GM18526 (cell line): ENCODE results near the gene GNAT2.

ENCODE experiments used
- POLR2A ChIP-seq: IDR thresholded peaks from 3 replicates; pipeline ENCODE4 v1.6.1; 2011; ENCODE audit not compliant: insufficient read length; ENCODE audit errors: extremely low read depth

The GNAT2 gene

DNA sequence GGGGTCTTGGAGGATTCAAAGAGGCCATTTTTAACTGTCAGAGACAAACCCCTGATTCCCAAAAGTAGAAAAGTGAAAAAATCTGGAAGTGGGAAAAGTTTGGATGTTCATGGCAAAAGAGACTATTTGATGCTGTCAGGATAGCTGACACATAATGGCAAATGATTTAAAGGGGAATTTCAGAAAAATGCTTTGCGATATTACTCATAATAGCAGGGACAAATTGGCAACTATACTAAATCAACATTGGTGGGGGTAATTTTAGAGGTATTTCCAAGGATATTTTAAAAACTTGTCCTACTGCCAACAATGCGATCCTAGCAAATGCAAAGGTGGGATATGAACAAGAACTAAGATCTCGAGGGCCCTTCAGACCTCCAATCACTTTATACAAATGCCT, 31.2 kb upstream of the GNAT2 start:
- no peak for TF ChIP-seq POLR2A

DNA sequence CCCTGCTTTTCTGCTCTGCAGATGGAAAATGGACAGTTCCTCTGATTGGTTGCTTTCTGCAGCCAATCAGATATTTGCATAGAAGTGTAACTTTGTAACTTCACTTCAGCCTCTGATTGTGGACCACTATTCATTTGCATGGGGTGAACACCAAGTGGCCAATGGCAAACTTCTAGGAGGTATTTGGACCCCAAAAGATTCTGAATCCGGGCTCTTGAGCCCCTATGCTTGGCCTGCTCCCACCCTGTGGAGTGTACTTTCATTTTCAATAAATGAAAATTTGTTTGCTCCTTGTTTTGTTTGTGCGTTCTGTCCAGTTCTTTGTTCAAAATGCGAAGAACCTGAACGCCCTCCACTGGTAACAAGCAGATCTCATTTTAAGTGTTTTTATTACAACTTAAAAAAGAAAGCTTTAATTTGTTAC, 30.1 kb upstream of the GNAT2 start:
- TF ChIP-seq POLR2A: no peak

DNA sequence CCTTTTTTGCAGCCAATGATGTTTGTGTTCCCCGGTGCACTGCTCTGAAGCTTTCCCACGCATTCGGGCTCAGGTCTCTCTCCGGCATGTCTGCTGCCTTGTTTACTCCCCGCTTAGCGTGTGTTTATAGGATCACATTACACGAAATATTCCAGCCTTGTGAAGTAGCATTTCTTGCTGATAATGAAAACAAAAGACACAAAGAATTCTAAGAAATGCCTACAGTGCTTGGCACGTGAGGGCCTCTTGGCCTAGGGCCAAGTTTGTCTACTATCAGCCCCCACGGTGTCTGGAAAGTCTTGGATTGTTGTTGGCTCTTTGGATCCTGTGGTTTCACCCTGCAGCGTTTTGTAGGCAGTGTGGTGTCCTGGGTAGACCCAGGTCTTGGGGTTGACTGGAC, 25.3 kb upstream of the GNAT2 start:
- no peak for TF ChIP-seq POLR2A

DNA sequence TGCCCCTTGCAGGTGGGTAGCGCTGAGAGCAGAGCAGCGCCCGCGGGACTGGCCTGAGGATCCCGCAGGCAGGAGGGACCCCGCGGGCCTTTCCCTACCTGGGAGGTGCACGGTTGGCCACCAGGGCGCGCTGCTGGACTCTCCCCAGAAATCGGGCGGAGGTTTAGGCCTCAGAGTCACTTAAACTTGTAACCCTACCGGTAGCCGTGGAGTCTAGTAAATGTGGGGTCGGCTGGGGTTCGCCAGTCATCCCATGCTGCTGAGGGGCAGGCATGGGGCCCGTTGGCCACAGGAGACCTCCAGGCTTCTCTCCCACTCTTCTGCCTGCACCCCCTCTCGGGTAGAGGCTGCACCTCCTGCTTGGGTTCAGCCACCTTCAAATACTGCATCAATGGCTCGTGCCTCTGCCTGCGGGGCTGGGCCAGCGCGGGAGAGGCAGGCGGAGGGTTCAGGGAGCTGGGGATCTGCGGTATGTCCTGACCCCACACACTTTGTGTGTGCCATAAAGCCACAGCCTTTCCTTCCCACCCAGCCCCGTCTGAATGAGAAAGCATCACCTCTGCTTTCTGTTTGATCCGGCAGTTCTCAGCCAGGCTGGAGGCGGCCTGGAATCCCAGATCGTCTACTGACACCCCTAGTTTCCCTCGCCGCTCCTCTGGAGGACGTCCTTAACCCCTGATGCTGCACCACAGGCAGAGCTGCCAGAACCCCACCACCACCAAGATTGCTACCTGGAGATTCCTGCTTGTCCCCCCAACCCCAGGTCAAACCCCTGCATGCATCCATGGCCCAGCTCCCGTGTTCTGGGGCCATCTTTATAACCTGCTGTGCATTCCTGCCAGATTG, 24.2 kb upstream of the GNAT2 start:
- no peak for TF ChIP-seq POLR2A

DNA sequence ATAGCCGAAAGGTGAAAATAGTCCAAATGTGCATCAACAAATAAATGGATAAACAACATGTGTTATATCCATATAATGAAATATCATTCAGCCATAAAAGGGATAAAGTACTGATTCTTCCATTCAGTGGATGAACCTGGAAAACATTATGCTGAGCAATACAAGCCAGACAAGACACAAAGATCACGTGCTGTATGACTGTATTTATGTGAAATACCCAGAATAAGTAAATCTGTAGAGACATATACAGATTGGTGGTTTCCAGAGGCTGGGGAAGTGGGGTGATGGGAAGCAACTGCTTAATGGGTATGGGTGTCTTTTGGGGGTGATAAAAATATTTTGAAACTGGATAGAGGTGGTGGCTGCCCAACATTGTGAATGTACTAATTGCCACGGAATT, 23.2 kb upstream of the GNAT2 start:
- TF ChIP-seq POLR2A: no peak

DNA sequence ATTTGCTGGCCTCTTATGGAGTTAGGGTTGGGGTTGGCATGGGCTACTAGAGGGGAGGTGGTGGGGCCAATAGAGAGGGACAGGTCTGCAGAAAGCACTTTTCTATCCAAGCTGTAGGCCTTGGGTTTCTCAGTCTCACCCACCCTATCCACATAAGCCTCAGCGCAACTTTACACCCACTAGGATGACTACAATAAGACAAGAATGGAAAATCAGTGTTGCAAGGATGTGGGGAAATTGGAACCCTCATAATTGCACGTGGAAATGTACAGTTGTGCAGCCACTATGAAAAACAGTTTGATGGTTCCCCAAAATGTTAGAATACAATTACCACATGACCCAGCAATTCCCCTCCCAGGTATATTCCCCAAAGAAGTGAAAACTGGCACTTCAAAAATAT, 22.4 kb upstream of the GNAT2 start:
- TF ChIP-seq POLR2A: no peak

DNA sequence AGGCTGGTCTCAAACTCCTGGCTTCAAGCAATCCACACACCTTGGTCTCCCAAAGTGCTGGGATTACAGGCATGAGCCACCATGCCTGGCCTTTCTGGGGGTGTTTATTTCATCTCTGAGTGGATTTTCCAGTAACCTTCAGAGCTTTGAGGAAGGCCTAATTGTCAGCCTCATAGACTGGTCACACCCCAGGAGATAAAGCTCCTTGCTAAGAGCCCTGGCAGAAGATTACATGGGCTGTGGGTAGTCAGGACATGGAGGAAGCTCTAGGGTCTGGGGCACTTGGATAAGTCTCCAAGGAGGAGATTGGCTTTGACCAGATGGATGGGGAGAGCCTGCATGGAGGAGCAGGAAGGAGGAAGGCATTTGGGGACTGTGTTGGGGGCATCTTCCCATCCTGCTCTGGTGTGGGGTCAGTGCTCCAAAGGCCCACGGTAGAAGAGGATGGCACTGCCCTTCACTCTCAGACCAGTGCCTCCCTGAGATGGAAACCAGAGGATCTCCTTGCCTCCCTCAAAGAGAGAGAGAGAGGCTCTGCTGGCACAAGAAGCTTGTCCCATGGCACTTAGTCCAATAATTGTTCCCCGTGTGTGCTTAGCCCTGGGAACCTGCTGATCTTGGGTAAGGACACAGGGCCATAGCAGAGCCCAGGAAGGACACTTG, 21.8 kb upstream of the GNAT2 start:
- TF ChIP-seq POLR2A: no peak

DNA sequence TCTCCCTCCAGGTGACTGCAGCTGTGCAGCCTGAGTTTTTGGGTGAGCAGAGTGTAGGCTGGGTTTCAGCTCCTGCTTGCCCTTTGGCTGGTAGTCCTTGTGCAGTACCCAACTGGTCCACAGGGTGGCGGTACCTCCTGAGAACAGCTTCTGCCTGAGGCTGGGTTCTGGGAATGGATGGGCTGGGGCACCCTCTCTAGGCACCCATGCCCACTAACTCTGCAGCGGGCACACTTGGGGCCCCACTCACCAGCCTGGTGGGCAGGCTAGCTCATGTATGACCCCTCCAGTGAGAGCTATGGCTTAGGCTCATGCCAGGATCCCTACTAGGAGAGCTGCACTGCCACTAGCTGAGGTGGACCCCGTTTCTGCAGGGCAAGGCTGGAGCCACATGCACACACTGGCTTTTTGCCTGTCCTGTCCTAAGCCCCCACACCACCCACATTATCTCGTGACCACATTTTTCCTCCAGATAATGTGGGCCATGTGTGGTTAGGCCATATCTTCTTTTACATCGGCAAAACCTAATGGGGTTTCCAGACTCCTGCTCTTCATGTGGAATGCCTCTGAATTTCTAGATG, 21.0 kb upstream of the GNAT2 start:
- TF ChIP-seq POLR2A: no peak

DNA sequence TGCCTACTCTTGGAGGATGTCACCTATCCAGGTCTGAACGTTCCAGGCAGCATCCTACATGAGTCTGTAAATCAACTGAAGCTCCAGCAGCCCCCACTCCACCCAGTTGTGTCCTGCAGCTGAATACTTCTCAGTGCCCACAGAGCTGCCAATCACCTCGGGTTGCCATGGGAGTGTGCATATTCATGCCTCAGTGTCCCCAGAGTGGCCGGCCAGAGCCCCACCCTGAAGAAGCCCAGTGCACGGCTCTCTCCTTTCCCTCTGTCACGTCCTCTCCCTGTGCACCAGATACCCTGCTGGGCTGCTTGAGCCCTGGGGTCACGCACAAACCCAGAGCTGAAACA, 20.4 kb upstream of the GNAT2 start:
- no peak for TF ChIP-seq POLR2A

DNA sequence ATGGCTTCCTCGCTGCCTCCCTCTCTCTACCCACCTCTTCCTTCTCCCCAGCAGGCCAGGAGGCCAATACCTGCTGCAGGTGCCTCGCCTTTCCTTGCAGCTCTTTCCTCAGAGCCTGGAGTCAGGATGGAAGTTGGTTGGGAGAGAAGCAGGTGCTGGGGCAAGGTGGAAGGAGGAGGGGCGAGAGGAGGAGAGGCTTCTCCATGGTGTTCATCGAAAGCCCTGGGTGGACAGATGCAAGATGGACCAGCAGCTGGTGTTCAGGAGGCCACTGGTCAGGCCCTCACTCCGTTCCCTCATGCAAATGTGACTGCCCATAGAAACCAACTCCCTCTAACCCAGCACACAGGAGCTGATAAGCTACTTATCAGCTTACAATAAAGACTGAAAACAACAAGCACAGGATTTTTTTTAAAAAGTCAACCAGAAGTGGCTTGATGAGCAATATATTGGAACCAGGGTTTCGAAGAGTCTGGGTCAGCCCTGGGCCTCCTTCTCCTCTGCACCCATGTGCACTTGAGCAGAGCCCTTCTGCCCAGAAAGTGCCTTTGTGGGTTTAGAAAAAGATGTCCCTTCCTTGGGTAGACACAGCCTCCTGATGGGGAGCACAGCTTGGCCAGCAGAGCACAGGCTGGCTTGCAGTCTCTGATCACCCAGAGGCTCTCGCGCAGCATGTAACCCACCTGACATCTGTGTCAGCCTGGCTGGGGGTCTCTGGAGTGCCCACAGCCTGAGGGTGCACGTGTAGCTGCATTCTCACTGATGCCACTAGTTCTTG, 19.8 kb upstream of the GNAT2 start:
- TF ChIP-seq POLR2A: no peak

DNA sequence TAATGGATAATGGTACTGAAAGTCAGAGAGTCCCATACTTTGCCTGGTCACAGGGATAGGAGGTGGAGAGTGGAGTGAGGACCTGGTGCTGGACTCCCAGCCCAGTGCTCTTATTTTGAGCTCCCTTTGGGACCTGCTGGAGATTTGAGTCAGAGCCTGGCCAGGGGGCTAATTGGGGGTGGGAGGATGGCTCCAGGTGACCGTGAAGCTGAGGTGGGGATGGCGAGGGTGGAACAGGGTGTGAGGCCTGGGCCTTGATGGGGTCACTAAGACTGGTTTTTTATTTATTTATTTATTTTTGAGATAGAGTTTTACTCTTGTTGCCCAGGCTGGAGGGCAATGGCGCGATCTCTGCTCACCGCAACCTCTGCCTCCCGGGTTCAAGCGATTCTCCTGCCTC, 18.0 kb upstream of the GNAT2 start:
- no peak for TF ChIP-seq POLR2A

DNA sequence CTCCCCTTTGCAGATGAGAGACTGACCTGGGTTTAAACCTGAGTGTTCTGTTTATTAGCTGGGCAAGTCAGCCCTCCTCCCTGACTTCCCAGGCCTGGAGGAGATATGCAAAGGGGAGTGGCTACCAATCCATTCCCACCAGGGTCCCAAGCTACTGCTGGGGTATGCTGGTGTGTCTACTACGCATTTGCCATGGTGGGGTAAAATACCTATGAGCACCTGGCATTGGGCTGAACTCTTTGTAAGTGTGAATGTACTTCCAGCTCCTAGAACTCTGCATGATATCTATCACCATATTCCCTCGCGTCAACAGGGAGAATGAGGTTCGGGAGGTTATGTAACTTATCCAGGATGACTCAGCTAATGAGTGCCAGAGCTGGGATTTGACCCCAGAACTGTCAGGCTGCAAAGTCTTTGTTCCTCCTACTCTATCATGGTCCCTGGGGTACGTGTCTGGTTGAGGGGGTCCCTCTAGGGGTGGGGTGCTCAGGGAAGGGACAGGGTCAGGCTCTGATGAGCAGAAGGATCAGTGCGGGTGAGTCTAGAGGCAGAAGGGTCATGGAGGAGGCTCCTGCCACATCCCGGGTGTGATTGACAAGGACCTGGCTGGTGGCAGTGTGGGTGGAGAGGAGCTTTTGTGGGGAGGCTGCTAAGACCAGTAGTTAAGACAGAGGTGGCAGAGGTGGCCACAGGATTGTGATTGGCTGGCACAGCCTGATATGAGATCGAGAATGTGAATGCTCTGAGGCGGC, 17.0 kb upstream of the GNAT2 start:
- TF ChIP-seq POLR2A: no peak

DNA sequence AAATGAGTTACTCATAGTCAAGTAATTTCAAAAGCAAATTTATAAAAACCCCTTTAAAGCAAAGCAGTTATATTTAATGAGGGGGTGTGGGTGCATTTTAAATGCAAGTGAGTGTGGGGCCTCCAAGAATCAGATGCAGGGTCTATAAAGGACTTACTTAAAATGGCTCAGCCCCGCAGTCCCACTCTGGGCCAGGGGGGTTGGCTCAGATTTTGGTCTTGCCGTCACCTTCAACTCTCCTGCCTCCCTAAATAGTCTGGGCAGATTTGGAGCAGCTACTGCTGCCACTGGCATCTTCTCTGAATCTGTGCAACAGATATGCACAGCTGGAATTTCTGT, 16.4 kb upstream of the GNAT2 start:
- no peak for TF ChIP-seq POLR2A

DNA sequence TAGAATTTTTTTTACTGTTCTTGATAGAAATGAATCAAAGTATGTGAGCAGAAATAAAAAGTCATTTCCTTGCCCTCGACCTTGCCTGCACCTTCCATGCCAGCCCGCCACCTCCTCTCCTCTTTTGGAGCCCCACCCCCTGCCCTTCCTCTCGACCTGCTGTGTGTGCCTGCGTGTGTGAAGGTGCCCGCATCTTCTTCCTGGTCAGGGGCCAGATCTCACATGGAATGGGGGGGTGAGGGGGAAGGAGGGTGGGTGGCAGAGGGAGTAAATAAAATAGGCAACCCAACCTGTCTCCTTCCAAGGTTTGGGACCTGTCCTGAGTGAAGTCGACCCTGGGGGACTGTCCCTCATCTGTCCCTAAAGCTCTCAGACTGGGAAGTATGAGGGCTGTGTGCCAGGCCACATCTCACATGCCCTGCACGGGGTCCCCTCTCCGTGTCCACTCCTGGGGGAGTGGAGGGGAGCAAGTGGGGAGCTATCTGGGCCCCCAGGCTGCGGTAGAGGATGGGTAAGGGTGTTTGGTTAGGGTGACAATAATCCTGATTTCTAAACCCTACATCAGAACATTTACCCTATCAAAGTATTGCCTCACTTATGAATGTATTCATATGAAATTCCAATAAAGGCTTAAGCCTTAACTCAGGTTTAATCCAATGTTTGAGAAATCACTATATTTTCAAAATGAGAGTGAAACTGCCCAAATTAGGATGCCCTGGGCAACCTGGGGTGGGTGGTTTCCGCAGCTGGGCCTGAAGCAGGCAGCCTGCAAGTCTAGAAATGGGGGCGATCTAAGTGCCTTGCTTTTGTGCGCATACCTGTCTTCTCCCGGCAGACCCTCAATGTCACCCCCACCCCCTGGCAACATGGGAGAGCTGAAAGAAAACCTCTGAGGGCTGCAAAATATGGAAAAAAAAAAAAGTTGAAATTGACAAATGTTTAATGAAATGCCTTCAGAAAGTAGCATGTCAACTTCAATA, 15.6 kb upstream of the GNAT2 start:
- TF ChIP-seq POLR2A: no peak
